ENCODE results near the gene ACVRL1.
A peak's percentile ranks its signal among the peaks of the same experiment; 100 is the strongest.

ACVRL1 gene

DNA sequence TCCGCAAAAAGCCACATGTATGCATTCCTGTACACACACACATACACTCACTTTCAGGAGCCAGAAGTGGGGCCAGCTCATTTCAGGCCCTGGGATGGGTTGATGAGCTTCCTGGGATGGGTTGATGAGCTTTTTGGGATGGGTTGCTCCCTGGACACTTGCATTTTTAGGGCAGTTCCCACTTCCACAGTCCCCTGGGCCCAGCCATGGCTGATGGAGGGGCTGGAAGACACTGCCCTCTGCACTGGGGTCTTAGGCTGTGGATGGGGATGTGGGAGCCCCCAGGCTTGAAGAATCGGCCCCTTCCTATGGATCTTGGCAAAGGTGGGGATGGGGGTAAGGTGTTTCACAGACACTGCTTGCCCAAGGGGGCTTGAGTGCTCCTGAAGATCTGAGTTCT, 12.7 kb downstream of the ACVRL1 start:
- H3K4me3 ChIP-seq (ENCODE audit: low read length in 2 of 2): no peak overlapping the region
- H3K27ac ChIP-seq (ENCODE audit: low read length): no peak overlapping the region
- no peaks in the 10 kb centered on the region for H3K9me3 ChIP-seq (ENCODE audit: control insufficient read depth in 2 of 2, low read length in 2 of 2)
- H3K4me1 ChIP-seq (ENCODE audit: control insufficient read depth, insufficient read depth, low read length): peaks cover 18% of the 10 kb centered on the region
- H3K36me3 ChIP-seq (ENCODE audit: control insufficient read depth in 2 of 2, insufficient read depth in 2 of 2, low read length in 2 of 2): peaks cover 0 to 2% of the 10 kb centered on the region in 2 donors
- H3K27me3 ChIP-seq (ENCODE audit: control insufficient read depth in 1 of 2, insufficient read depth in 2 of 2, low read length in 2 of 2): peaks cover 8 to 9% of the 10 kb centered on the region in 2 donors
- no peak overlapping the region for H3K9ac ChIP-seq (ENCODE audit: low read length in 2 of 2)

DNA sequence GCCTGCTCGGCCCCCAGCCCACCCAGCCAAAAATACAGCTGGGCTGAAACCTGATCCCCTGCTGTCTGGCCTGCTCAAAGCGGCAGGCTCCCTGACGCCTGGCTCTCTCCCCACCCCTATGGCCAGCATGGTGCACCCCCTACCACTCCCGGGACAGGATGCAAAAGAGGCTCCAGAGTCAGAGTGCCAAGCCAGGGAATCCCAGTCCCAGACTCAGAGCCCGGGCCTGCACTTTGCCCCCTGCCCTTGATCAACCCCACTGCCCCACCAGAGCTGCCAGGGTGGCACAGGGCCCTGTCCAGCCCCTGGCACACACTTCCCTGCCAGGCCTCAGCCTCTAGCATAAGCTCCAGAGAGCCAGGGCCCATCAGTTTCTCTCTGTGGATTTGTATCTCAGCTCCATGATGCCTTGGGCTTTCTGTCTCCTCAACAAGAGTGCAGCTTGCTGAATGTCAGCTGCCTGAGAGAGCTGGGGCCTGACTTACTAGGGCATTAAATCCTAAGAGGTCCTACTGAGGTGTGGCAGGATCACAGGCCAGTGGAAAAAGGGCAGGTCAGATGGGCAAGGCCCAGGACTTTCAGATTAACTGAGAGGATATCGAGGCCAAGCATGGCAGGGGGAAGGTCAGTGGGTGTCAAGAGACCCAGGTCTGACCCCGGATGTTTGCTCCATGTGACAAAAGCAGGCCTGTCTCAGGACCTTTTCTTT, 13.9 kb downstream of the ACVRL1 start:
- no peak overlapping the region for H3K9ac ChIP-seq (ENCODE audit: low read length in 2 of 2)
- no peak overlapping the region for H3K27ac ChIP-seq (ENCODE audit: low read length)
- H3K9me3 ChIP-seq (ENCODE audit: control insufficient read depth in 2 of 2, low read length in 2 of 2): no peaks in the 10 kb centered on the region
- H3K36me3 ChIP-seq (ENCODE audit: control insufficient read depth in 2 of 2, insufficient read depth in 2 of 2, low read length in 2 of 2): peaks cover 0 to 2% of the 10 kb centered on the region in 2 donors
- H3K4me1 ChIP-seq (ENCODE audit: control insufficient read depth, insufficient read depth, low read length): peaks cover 18% of the 10 kb centered on the region
- peaks cover 6 to 9% of the 10 kb centered on the region in 2 donors for H3K27me3 ChIP-seq (ENCODE audit: control insufficient read depth in 1 of 2, insufficient read depth in 2 of 2, low read length in 2 of 2)
- no peak overlapping the region for H3K4me3 ChIP-seq (ENCODE audit: low read length in 2 of 2)

DNA sequence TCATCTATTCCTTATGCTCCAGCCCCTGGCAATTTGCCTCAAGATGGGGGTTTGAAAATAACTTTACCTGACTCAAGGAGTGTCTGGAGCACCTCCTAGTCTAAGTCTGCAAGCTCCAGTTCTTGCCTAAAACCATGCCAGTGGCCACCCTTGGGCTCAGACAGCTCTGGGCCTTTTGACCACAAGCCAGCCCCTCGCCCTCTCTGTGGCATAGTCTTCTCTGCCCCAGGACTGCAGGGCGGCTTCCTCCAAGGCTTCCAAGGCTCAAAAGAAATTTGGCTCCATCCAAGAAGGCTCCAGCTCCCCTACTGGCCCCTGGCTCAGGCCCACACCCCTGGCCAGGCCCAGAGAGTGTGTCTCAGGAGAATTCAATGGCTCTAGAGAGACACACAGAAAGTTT, 14.8 kb downstream of the ACVRL1 start:
- no peak overlapping the region for H3K9ac ChIP-seq (ENCODE audit: low read length in 2 of 2)
- no peak overlapping the region for H3K4me3 ChIP-seq (ENCODE audit: low read length in 2 of 2)
- peaks cover 18% of the 10 kb centered on the region for H3K4me1 ChIP-seq (ENCODE audit: control insufficient read depth, insufficient read depth, low read length)
- H3K9me3 ChIP-seq (ENCODE audit: control insufficient read depth in 2 of 2, low read length in 2 of 2): no peaks in the 10 kb centered on the region
- H3K36me3 ChIP-seq (ENCODE audit: control insufficient read depth in 2 of 2, insufficient read depth in 2 of 2, low read length in 2 of 2): peaks cover 0 to 2% of the 10 kb centered on the region in 2 donors
- H3K27ac ChIP-seq (ENCODE audit: low read length): no peak overlapping the region
- H3K27me3 ChIP-seq (ENCODE audit: control insufficient read depth in 1 of 2, insufficient read depth in 2 of 2, low read length in 2 of 2): peaks cover 6 to 9% of the 10 kb centered on the region in 2 donors

GRCh38 chr12:51922762-51923505, 15.6 kb downstream of the ACVRL1 start:
- peaks cover 0 to 2% of the 10 kb centered on the region in 2 donors for H3K36me3 ChIP-seq (ENCODE audit: control insufficient read depth in 2 of 2, insufficient read depth in 2 of 2, low read length in 2 of 2)
- peaks cover 14% of the 10 kb centered on the region for H3K4me1 ChIP-seq (ENCODE audit: control insufficient read depth, insufficient read depth, low read length)
- peaks cover 6 to 9% of the 10 kb centered on the region in 2 donors for H3K27me3 ChIP-seq (ENCODE audit: control insufficient read depth in 1 of 2, insufficient read depth in 2 of 2, low read length in 2 of 2)
- H3K9me3 ChIP-seq (ENCODE audit: control insufficient read depth in 2 of 2, low read length in 2 of 2): no peaks in the 10 kb centered on the region
- peak overlapping the region in 1 of 2 donors; percentile 35 for H3K4me3 ChIP-seq (ENCODE audit: low read length in 2 of 2)
- no peak overlapping the region for H3K9ac ChIP-seq (ENCODE audit: low read length in 2 of 2)
- H3K27ac ChIP-seq (ENCODE audit: low read length): peak overlapping the region; percentile 31

DNA sequence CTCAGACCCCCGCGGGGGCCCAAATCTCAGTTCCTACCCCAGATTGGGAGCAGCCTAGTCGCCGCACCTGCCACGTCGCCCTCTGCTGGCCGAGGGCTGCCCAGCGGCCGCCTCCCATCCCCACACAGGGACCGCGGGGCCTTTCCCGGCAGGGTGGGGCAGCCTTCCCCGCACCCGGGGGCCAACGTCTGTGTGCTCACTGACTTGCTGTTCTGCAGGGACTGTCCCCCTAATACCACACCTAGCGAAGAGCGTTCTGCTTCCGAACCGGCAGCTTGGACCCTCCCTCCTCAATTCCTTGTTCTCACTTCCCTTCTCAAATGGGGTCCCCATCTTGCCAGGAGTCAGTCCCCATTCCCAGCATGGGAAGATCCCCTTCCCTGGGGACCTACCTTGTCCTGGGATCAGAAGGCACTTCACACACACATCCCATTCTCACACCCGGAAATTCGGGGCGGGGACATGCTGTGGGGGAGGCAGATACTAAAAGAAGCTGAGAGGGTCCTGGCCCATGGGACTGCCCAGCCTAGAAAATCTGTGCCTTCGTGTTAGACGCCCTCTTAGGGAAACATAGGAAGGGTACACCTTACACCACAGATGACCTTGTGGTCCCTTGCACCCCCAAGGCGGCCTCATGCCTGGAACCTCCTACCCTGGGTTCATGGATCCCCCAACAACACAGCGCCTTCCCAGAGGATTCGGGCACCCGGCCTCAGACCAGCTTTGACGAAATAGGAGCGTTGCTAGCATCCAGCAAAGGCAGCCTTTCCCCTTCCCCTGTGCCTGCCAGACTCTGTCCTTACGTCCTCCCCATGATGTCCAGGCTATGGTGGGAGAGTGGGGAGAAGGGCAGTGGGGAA, 16.4 kb downstream of the ACVRL1 start:
- H3K27me3 ChIP-seq (ENCODE audit: control insufficient read depth in 1 of 2, insufficient read depth in 2 of 2, low read length in 2 of 2): peaks cover 6 to 9% of the 10 kb centered on the region in 2 donors
- H3K4me1 ChIP-seq (ENCODE audit: control insufficient read depth, insufficient read depth, low read length): peaks cover 14% of the 10 kb centered on the region
- H3K27ac ChIP-seq (ENCODE audit: low read length): peak overlapping the region; percentile 11
- no peaks in the 10 kb centered on the region for H3K36me3 ChIP-seq (ENCODE audit: control insufficient read depth in 2 of 2, insufficient read depth in 2 of 2, low read length in 2 of 2)
- H3K4me3 ChIP-seq (ENCODE audit: low read length in 2 of 2): peak overlapping the region in 1 of 2 donors; percentile 35
- no peak overlapping the region for H3K9ac ChIP-seq (ENCODE audit: low read length in 2 of 2)
- no peaks in the 10 kb centered on the region for H3K9me3 ChIP-seq (ENCODE audit: control insufficient read depth in 2 of 2, low read length in 2 of 2)

DNA sequence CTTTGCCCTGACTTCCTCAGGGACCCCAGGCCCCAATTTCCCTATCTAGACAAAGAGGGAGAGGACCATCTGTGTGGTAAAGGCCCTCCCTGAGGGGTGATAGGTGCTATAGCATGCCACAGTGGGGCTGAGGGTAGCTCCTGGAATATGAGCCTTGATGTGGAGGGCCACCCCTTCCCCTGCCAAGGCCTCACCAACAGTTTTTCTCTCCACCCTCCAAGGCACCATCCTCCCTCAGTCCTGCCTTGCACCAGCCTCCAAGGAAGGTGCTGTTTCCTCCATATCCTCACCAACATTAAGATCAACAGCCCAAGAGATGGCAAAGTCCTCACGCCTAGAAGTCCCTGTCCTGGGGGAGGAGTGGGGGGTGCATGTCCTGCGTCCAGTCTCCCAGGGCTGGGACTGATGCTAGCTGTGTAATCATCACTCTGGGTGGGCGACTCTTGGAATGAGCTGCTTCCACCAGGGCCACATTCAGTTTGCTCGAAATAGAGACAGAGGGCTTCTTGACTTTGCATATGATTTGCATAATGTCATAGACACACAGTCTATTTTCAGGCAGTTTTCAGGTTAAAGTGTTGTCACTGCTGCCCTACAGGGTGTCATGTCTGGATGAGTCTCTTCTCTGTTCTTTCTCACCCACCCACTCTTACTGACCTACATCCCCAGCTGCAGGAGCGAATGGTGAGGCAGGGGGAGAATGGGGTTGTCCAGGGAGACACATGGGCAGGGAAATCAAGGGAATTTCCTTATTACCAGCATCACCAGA, 17.4 kb downstream of the ACVRL1 start:
- Histone ChIP-seq H3K27ac (ENCODE audit: low read length) (no peak overlapping the region), H3K9me3 (ENCODE audit: control insufficient read depth in 2 of 2, low read length in 2 of 2) (no peaks in the 10 kb centered on the region), H3K4me3 (ENCODE audit: low read length in 2 of 2) (no peak overlapping the region), H3K36me3 (ENCODE audit: control insufficient read depth in 2 of 2, insufficient read depth in 2 of 2, low read length in 2 of 2) (no peaks in the 10 kb centered on the region), H3K9ac (ENCODE audit: low read length in 2 of 2) (no peak overlapping the region), H3K4me1 (ENCODE audit: control insufficient read depth, insufficient read depth, low read length) (peaks cover 14% of the 10 kb centered on the region), H3K27me3 (ENCODE audit: control insufficient read depth in 1 of 2, insufficient read depth in 2 of 2, low read length in 2 of 2) (peaks cover 6 to 9% of the 10 kb centered on the region in 2 donors)

DNA sequence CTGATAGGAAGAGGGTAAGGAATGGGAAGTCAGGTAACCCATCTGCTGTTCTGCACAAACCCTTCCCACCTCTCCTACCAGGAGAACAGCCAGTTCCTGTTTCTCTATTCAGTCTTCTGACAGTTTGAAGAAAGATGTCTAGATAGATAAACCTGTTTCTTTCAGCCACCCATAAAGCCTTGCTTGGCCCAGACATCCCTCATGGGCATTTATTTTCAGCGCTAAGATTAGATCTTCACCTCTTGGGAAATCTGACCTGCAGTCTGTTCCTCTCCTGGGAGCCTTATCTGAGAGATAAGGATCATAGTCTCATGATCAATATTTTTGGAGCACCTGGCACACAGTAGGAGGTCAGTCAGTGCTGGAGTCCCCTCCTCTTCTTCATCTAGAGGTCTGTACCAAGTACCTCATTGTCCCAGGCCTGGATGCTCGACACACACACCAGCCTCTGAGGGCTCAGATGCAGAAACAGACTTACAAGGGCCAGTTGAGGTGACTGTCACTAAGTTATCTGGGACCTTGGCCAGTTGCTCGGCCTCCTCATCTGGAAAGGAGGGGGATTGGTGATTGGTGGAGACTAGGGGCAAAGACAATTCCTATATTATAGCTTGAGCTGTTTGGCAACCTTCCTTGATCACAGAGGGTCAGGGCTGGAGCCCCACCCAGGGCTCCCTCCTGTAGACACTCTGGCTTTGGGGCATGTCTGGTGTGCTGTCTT, 18.2 kb downstream of the ACVRL1 start:
- peaks cover 6 to 9% of the 10 kb centered on the region in 2 donors for H3K27me3 ChIP-seq (ENCODE audit: control insufficient read depth in 1 of 2, insufficient read depth in 2 of 2, low read length in 2 of 2)
- no peak overlapping the region for H3K4me3 ChIP-seq (ENCODE audit: low read length in 2 of 2)
- H3K9me3 ChIP-seq (ENCODE audit: control insufficient read depth in 2 of 2, low read length in 2 of 2): no peaks in the 10 kb centered on the region
- no peak overlapping the region for H3K9ac ChIP-seq (ENCODE audit: low read length in 2 of 2)
- H3K4me1 ChIP-seq (ENCODE audit: control insufficient read depth, insufficient read depth, low read length): peaks cover 14% of the 10 kb centered on the region
- H3K27ac ChIP-seq (ENCODE audit: low read length): no peak overlapping the region
- no peaks in the 10 kb centered on the region for H3K36me3 ChIP-seq (ENCODE audit: control insufficient read depth in 2 of 2, insufficient read depth in 2 of 2, low read length in 2 of 2)

DNA sequence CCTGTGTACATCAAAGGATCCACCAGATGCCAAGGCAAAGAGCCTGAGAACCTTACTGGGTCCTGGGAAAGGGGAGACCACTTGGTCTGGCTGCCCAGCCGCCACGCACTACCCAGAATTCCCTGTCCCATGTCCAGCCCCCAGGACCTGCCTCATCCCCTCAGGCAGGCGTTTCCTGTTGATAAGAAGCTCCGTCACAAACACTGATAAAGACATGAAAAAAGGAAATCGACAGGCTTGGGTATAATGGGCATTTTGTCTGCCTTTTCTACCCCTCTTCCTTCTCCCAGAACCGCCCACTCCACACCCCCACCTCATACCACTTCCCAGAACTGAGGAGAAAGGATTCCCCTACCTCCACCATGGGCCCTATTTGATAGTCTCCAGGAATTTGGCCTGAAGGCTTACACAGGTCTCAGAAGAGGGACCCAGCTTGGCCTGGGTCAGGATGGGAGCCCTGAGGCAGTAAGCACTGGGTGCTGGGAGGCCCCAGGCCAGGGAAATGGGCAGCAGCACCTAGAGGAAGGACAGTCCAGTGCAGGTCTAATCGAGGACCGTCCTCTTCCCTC, 18.8 kb downstream of the ACVRL1 start:
- Histone ChIP-seq H3K27ac (ENCODE audit: low read length) (no peak overlapping the region), H3K9me3 (ENCODE audit: control insufficient read depth in 2 of 2, low read length in 2 of 2) (no peaks in the 10 kb centered on the region)

DNA sequence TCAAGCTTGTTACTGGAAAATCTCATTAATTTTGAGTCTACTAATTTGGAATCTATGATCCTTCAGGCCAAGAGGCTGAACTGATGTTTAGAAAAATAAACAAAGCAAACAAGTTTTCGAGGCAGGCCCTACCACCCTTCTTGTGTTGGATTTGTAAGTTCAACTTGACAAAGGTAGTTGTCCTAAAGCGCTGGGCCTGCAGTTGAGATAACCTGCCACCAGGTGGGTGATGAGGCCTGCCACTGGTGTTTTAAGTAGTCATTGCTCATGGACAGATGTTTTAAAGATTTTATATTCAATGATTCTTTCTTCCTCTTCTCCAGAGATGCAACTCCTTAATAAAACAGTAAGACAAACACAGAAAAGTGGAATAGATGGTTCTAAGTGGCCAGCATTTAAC, 19.4 kb downstream of the ACVRL1 start:
- Histone ChIP-seq H3K36me3 (ENCODE audit: control insufficient read depth in 2 of 2, insufficient read depth in 2 of 2, low read length in 2 of 2) (no peaks in the 10 kb centered on the region), H3K9me3 (ENCODE audit: control insufficient read depth in 2 of 2, low read length in 2 of 2) (no peaks in the 10 kb centered on the region), H3K9ac (ENCODE audit: low read length in 2 of 2) (no peak overlapping the region), H3K27ac (ENCODE audit: low read length) (no peak overlapping the region), H3K4me1 (ENCODE audit: control insufficient read depth, insufficient read depth, low read length) (peaks cover 14% of the 10 kb centered on the region), H3K27me3 (ENCODE audit: control insufficient read depth in 1 of 2, insufficient read depth in 2 of 2, low read length in 2 of 2) (peaks cover 6 to 9% of the 10 kb centered on the region in 2 donors), H3K4me3 (ENCODE audit: low read length in 2 of 2) (no peak overlapping the region)

More for the DNA sequence above, 18.8 kb downstream of the ACVRL1 start:
- no peaks in the 10 kb centered on the region for H3K36me3 ChIP-seq (ENCODE audit: control insufficient read depth in 2 of 2, insufficient read depth in 2 of 2, low read length in 2 of 2)
- H3K27me3 ChIP-seq (ENCODE audit: control insufficient read depth in 1 of 2, insufficient read depth in 2 of 2, low read length in 2 of 2): peaks cover 6 to 9% of the 10 kb centered on the region in 2 donors
- no peak overlapping the region for H3K4me3 ChIP-seq (ENCODE audit: low read length in 2 of 2)
- H3K9ac ChIP-seq (ENCODE audit: low read length in 2 of 2): no peak overlapping the region
- H3K4me1 ChIP-seq (ENCODE audit: control insufficient read depth, insufficient read depth, low read length): peaks cover 14% of the 10 kb centered on the region

All from stomach smooth muscle (tissue), 2 donors.